HEK293T (cell line): ENCODE measurements around the gene MBNL2.
"Not testable (repeated sequence)": the region's sequence is repeated elsewhere in the genome, so short reads cannot be mapped to it uniquely, and the experiment has no call there.

Experiments
- CTCF ChIA-PET: fragments of 350-600 bp; formaldehyde crosslinking; extraction: SDS; loops from one replicate; lab custom pipeline; 2021; ENCODE audit warnings: antibody characterized with exemption, inconsistent platforms; lab: Yijun Ruan, JAX
- POLR2A ChIA-PET: fragments of 350-600 bp; formaldehyde crosslinking; extraction: SDS; loops from one replicate; lab custom pipeline; 2020; ENCODE audit warnings: antibody characterized with exemption, inconsistent platforms; lab: Yijun Ruan, JAX
- DNase-seq: peaks from one replicate; pipeline ENCODE4 v3.0.0; 2012; ENCODE audit warnings: mixed read lengths; ENCODE audit errors: extremely low spot score
- ARNT ChIP-seq: fragments of 450-650 bp; IDR thresholded peaks from 2 replicates; pipeline ENCODE4 v1.6.1; 2017; ENCODE audit warnings: mild to moderate bottlenecking
- BHLHE40 ChIP-seq: fragments of 450-650 bp; IDR thresholded peaks from 2 replicates; pipeline ENCODE4 v1.6.1; 2016; ENCODE audit warnings: mild to moderate bottlenecking, moderate library complexity, borderline replicate concordance
- CTBP1 ChIP-seq: fragments of 450-650 bp; IDR thresholded peaks from 2 replicates; pipeline ENCODE4 v1.6.1; 2016; ENCODE audit warnings: borderline replicate concordance
- ELF4 ChIP-seq: fragments of 450-650 bp; IDR thresholded peaks from 2 replicates; pipeline ENCODE4 v1.6.1; 2017; ENCODE audit warnings: antibody characterized with exemption
- FOXA1 ChIP-seq: fragments of 450-650 bp; IDR thresholded peaks from 2 replicates; pipeline ENCODE4 v1.6.1; 2016; ENCODE audit warnings: mild to moderate bottlenecking
- FOXK2 ChIP-seq: fragments of 450-650 bp; IDR thresholded peaks from 2 replicates; pipeline ENCODE4 v1.6.1; 2016; ENCODE audit warnings: mild to moderate bottlenecking
- FOXM1 ChIP-seq: fragments of 450-650 bp; IDR thresholded peaks from 2 replicates; pipeline ENCODE4 v1.6.1; 2017; ENCODE audit warnings: mild to moderate bottlenecking, borderline replicate concordance
- HDGF ChIP-seq: fragments of 450-650 bp; IDR thresholded peaks from 2 replicates; pipeline ENCODE4 v1.6.1; 2017; ENCODE audit warnings: antibody characterized with exemption, borderline replicate concordance
- L3MBTL2 ChIP-seq: fragments of 450-650 bp; conservative IDR thresholded peaks from 2 replicates; pipeline ENCODE4 v1.6.1; 2016; ENCODE audit warnings: mild to moderate bottlenecking
- LEF1 ChIP-seq: fragments of 450-650 bp; IDR thresholded peaks from 2 replicates; pipeline ENCODE4 v1.6.1; 2017; ENCODE audit warnings: mild to moderate bottlenecking, borderline replicate concordance
- NFRKB ChIP-seq: fragments of 450-650 bp; IDR thresholded peaks from 2 replicates; pipeline ENCODE4 v1.6.1; 2016; ENCODE audit warnings: mild to moderate bottlenecking, moderate library complexity
- PKNOX1 ChIP-seq: fragments of 450-650 bp; IDR thresholded peaks from 2 replicates; pipeline ENCODE4 v1.6.1; 2016
- SP1 ChIP-seq: fragments of 450-650 bp; IDR thresholded peaks from 2 replicates; pipeline ENCODE4 v1.6.1; 2017
- SUZ12 ChIP-seq: fragments of 450-650 bp; IDR thresholded peaks from 2 replicates; pipeline ENCODE4 v1.6.1; 2016; ENCODE audit warnings: mild to moderate bottlenecking
- TARDBP ChIP-seq: fragments of 450-650 bp; IDR thresholded peaks from 2 replicates; pipeline ENCODE4 v1.6.1; 2016
- ZNF384 ChIP-seq: fragments of 450-650 bp; IDR thresholded peaks from 2 replicates; pipeline ENCODE4 v1.6.1; 2016

The MBNL2 gene

GRCh38 chr13:97205982-97206381, 16.2 kb upstream of the MBNL2 start:
- DNase-seq: no peak
- TF ChIP-seq HDGF: no peak
- no peak for TF ChIP-seq TARDBP
- TF ChIP-seq CTBP1: no peak
- TF ChIP-seq NFRKB: no peak
- TF ChIP-seq FOXK2: no peak
- TF ChIP-seq FOXM1: no peak
- no peak for TF ChIP-seq PKNOX1
- TF ChIP-seq ELF4: no peak
- no peak for TF ChIP-seq FOXA1
- TF ChIP-seq LEF1: no peak
- TF ChIP-seq BHLHE40: no peak
- TF ChIP-seq ZNF384: no peak
- TF ChIP-seq SUZ12: no peak
- no peak for TF ChIP-seq SP1
- no peak for TF ChIP-seq L3MBTL2
- no peak for TF ChIP-seq ARNT
- POLR2A ChIA-PET: no interaction called here
- CTCF ChIA-PET: no interaction called here

DNA sequence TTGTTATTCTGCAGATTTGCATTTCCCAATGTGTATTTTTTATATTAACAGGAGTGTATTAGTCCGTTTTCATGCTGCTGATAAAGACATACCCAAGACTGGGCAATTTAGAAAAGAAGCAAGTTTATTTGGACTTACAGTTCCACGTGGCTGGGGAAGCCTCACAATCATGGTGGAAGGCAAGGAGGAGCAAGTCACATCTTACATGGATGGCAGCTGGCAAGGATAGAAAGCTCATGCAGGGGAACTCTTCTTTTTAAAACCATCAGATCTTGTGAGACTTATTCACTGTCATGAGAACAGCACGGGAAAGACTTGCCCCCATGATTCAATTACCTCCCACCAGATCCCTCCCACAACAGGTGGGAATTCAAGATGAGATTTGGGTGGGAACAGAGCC, 14.9 kb upstream of the MBNL2 start:
- CTCF ChIA-PET, DNase-seq: not testable (repeated sequence)

DNA sequence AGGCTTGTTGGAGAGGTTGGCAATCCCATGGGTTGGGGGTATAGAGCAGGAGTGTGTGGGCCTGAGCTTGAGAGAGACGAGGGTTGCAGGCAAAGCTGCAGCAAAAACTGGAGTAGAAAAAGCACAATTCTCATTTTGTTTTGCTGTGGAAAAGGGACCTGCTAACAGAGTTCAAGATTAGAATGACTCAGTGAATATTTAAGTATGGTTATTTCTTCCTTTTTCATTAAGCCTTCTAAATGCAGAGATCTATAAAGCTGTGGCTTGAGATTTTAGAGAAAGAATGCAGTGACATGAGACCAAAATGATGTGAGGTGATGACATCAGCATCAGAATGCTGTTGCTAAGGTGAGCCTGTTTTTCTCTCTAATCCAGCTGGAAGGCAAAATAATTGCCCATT, 10.8 kb upstream of the MBNL2 start:
- POLR2A ChIA-PET: interaction anchor here (1.3 kb wide), 2 partner anchors 11 to 44 kb away, joined by 4 to 7 read pairs; partner anchors contain the start of gene MBNL2
- TF ChIP-seq FOXM1: no peak
- no peak for TF ChIP-seq SUZ12
- no peak for TF ChIP-seq LEF1
- no peak for DNase-seq
- CTCF ChIA-PET: interaction anchor here (2.7 kb wide), 1 partner anchor 101 kb away, joined by 16 read pairs; no protein-coding TSS in a partner anchor

More for the DNA sequence above, 14.9 kb upstream of the MBNL2 start:
- POLR2A ChIA-PET: interaction anchor here (1.2 kb wide), 1 partner anchor 15 kb away, joined by 4 read pairs; the partner anchor contains the start of gene MBNL2

DNA sequence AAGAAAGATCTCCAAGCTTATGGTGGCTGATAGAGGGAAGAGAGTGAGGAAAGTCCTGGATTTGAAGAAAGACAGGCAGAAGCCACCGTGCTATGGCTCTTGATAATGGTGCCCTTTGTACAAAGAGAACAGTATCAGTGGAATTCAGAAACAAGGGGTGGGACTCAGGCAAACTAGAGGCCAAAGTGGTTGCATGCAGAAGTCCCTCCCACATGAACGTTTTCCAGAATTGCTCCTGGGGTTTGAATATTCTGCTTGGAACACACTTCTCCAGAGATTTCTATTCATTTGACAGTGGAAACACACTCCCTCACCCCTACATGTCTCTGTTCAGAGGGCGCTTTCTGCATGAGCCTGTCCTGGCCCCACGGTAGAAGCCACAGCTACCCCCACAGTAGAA, 10.1 kb upstream of the MBNL2 start:
- POLR2A ChIA-PET: interaction anchor here (1.3 kb wide), 2 partner anchors 10 to 43 kb away, joined by 4 to 7 read pairs; partner anchors contain the start of gene MBNL2
- TF ChIP-seq SUZ12 (no peak), ZNF384 (no peak), SP1 (no peak)
- CTCF ChIA-PET: interaction anchor here (1.1 to 2.7 kb wide), 4 partner anchors 10 to 102 kb away, joined by 3 to 16 read pairs (median 6); partner anchors contain the start of gene MBNL2
- no peak for DNase-seq

DNA sequence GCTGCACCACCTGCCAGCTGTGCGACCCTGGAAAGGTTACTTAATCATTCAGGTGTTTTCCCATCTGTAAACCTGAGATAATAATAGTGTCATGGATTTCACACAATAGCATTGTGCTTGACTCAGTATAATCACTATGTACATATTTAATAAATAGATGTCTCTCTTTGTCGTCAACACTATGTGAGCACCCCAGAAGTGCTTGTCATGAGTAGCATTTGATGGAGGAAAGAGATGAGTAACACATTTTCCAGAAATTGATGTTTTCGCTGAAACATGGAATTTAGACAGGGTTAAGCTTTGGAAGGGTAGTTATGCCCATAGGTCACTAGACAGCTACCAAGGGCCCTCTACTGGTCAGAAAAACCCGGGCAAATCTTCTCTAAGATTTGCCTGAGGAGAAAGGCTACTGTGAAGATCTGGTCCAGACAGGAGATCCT, 9.5 kb upstream of the MBNL2 start:
- peak; percentile 34 for DNase-seq
- TF ChIP-seq ELF4: no peak
- no peak for TF ChIP-seq BHLHE40
- TF ChIP-seq SUZ12: no peak
- TF ChIP-seq L3MBTL2: no peak
- no peak for TF ChIP-seq TARDBP
- no peak for TF ChIP-seq FOXK2
- TF ChIP-seq ARNT: no peak
- no peak for TF ChIP-seq FOXM1
- TF ChIP-seq HDGF: no peak
- TF ChIP-seq CTBP1: no peak
- TF ChIP-seq NFRKB: no peak
- POLR2A ChIA-PET: interaction anchor here (1.3 kb wide), 1 partner anchor 10 kb away, joined by 4 read pairs; the partner anchor contains the start of gene MBNL2
- CTCF ChIA-PET: interaction anchor here (1.0 to 2.7 kb wide), 8 partner anchors 10 to 103 kb away, joined by 3 to 16 read pairs (median 4); partner anchors contain the start of gene MBNL2

DNA sequence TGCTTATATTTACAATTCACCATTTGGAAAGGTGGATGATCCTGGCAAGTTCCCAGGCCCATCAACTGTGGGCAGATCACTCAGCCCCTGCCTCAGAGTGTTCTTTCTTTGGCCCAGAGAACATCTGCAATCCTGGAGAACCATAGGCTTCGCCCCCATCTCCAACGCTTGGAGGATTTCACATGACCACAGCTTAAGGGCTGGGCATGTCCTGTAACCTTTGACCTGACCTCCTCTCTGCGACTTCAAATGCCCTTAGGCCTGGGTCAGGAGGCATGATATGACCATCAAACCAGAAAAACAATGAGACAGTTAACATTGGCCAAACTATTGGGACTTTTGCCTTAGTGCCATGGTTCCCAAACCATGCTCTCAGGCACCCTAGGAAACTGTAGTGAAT, 7.2 kb upstream of the MBNL2 start:
- ChIA-PET POLR2A (no interaction called here), CTCF (no interaction called here)
- DNase-seq: no peak
- no peak for TF ChIP-seq ZNF384

DNA sequence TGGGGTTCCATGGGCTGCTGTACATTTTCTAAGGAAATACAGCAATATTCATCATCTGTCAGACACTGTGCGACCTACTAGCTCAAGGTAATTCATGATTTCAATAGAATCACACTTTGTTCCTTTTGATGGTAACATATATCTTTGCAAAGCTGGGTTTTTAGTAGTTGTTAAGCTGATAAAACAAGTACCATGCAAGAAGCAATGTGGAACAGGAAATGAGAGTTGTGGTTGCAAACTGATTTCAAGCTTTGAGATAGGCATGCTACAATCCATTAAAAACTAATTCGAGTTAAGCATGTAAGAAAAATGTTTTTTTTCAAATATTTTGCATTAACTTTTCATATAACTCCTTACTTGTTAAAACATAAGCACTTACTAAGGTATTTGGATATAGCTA, 6.8 kb upstream of the MBNL2 start:
- POLR2A ChIA-PET: no interaction called here
- TF ChIP-seq FOXA1: no peak
- TF ChIP-seq ZNF384: no peak
- no peak for TF ChIP-seq NFRKB
- TF ChIP-seq BHLHE40: no peak
- TF ChIP-seq ELF4: no peak
- no peak for TF ChIP-seq LEF1
- no peak for TF ChIP-seq SUZ12
- CTCF ChIA-PET: no interaction called here
- DNase-seq: no peak

GRCh38 chr13:97219226-97219625, 2.9 kb upstream of the MBNL2 start:
- DNase-seq: no peak
- ChIA-PET POLR2A (no interaction called here), CTCF (interaction anchor here (1.2 to 1.4 kb wide), 2 partner anchors 109 kb away, joined by 3 read pairs; no protein-coding TSS in a partner anchor)
- TF ChIP-seq FOXA1 (no peak), ARNT (no peak), ZNF384 (no peak), NFRKB (no peak), FOXM1 (no peak), TARDBP (no peak), BHLHE40 (no peak), L3MBTL2 (no peak), FOXK2 (no peak), SUZ12 (no peak), HDGF (no peak), LEF1 (no peak), PKNOX1 (no peak), CTBP1 (no peak), SP1 (no peak), ELF4 (no peak)
